NB4 (cell line): ENCODE measurements around the gene GCC1.

Experiments used
- DNase-seq: peaks from one replicate; pipeline ENCODE4 v3.0.0; 2010; ENCODE audit warnings: low read depth
- H3K4me3 ChIP-seq: one replicate; pipeline ENCODE4 v1.5.1; 2011; ENCODE audit warnings: mild to moderate bottlenecking, low read depth, low read length, moderate library complexity
- CTCF ChIP-seq: IDR thresholded peaks from one replicate; pipeline ENCODE4 v1.5.1; 2012; ENCODE audit warnings: low read depth, low read length
- MYC ChIP-seq: IDR thresholded peaks from 2 replicates; pipeline ENCODE4 v1.6.1; 2011; ENCODE audit warnings: low read depth, low read length
- POLR2A ChIP-seq: IDR thresholded peaks from 2 replicates; pipeline ENCODE4 v1.6.1; 2011; ENCODE audit warnings: mild to moderate bottlenecking; ENCODE audit not compliant: insufficient read length; ENCODE audit errors: extremely low read depth
- TF ChIP-seq, protein P1 (sequence below): IDR thresholded peaks from 2 replicates; pipeline ENCODE4 v1.6.1; 2011; ENCODE audit warnings: low read depth, low read length

Gene GCC1

DNA sequence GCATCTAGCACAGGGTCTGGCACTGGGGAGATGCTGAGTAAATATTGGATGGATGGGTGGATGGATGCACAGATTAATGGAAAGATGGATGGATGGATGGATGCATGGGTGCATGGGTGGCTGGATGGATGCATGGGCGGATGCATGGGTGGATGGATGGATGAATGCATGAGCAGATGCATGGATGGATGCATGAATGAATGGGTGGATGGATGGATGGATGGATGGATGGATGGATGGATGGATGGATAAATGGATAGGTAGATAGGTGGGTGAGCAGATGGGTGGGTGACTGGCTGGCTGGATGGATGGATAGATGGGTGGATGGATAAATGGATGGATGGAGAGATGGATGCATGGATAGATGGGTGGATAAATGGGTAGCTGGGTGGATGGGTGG is 26.9 kb upstream of the GCC1 start:
- no peak for DNase-seq
- TF ChIP-seq POLR2A (no peak), CTCF (no peak), MYC (no peak)
- TF ChIP-seq, protein P1, sequence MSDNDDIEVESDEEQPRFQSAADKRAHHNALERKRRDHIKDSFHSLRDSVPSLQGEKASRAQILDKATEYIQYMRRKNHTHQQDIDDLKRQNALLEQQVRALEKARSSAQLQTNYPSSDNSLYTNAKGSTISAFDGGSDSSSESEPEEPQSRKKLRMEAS = no peak
- H3K4me3 ChIP-seq = no peak overlapping the region

DNA sequence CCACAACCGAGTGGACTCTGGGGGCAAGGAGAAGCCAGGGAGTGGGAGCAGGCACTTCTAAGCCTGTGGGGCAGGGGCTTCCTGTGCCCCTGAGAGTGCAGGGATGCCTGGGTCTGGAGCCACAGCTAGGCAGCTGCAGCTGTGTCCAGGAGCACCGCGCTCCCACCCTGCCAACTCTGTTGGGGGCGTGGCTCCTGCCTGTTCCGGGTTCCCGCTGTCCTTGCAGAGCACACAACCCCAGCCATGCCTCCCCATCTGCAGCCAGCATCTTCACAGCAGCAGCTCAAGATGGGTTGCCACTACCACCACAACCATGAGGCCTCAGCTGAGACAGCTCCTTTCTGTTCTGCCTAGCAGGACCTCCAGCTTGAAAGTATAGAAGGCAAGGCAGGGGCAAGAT is 23.9 kb upstream of the GCC1 start:
- no peak for DNase-seq
- no peak overlapping the region for H3K4me3 ChIP-seq
- TF ChIP-seq CTCF = no peak
- no peak for TF ChIP-seq MYC
- TF ChIP-seq, protein P1 = no peak
- TF ChIP-seq POLR2A = no peak

DNA sequence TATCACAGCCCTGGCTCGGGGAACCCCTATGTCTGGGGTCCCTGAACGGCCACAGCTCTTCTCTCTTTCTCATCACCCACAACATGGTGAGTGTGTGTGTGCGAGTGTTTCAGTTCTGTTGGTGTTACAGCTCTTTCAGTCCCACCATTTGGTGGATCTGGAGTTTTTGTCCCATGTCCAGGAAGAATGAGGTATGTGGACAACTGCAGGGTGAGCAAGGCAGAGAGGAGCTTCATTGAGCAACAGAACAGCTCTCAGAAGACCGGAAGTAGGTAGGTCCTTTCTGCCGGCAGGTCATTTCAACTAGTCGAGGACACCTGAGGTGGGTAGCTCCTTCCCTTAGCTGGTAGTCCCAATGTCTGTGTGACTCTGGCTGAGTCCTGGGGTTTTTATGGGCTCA is 23.1 kb upstream of the GCC1 start:
- DNase-seq = no peak
- TF ChIP-seq MYC = no peak
- TF ChIP-seq, protein P1 = no peak
- TF ChIP-seq POLR2A = no peak
- no peak for TF ChIP-seq CTCF
- H3K4me3 ChIP-seq = no peak overlapping the region

DNA sequence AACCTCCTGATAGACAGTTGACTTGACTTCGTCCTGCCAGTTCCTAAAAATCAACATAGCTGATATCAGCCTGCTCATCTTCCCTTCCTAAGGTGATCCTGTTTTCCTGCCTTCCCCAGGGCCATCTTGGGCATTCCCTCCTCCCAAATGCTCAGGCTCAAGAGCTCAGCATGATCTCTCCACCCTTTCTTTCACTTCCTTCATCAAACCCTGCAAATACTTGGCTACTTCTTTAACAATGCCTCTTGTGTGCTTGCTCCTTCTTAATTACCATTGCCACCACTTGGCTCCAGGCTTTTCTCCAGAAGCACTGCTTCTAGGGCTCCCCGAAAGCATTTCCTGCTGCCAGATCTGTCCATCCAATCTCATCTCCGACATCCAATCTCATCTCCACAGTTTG is 15.5 kb upstream of the GCC1 start:
- no peak overlapping the region for H3K4me3 ChIP-seq
- no peak for DNase-seq
- TF ChIP-seq, protein P1 = no peak
- no peak for TF ChIP-seq POLR2A

DNA sequence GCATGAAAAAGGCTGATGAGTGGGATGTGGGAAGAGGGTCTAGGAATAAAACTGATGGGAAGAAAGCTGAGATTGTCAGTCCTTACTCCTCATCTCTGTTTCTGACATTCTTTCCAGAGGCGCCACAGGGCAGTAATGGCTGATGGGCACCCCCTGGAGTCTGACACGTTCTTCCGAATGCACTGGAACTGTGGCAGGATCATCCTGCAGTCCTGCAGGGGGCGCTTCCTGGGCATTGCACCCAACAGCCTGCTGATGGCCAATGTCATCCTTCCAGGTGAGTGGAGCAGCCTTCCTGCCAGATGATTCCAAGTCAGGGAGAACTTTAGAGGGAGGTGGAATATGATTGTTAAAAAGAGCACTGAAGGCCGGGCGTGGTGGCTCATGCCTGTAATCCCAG is 12.9 kb upstream of the GCC1 start:
- H3K4me3 ChIP-seq = no peak overlapping the region
- TF ChIP-seq, protein P1 = no peak
- TF ChIP-seq MYC (no peak), POLR2A (no peak), CTCF (peak; percentile 55)
- DNase-seq = peak; percentile 37

- H3K4me3 ChIP-seq = no peak overlapping the region
- no peak for DNase-seq
- TF ChIP-seq, protein P1 = no peak
- TF ChIP-seq POLR2A (no peak), CTCF (no peak), MYC (no peak)
Measured at GRCh38 chr7:127595737-127596136, 10.3 kb upstream of the GCC1 start.

GRCh38 chr7:127594490-127594889 is 9.1 kb upstream of the GCC1 start:
- no peak overlapping the region for H3K4me3 ChIP-seq
- DNase-seq = peak; percentile 80
- TF ChIP-seq POLR2A = no peak
